Stimulated activated CD4-positive, alpha-beta T cell treated with anti-CD3 and anti-CD28 coated beads, Interleukin-1b, Interleukin-23, amount 100 ng/mL, for 4 hours (primary cell): Measurements from ENCODE around the gene HSF2BP.
"Not testable (repeated sequence)": the region's sequence is repeated elsewhere in the genome, so short reads cannot be mapped to it uniquely, and the experiment has no call there.

ENCODE experiments used
- DNase-seq, 2 donors: peaks; one replicate each; pipeline ENCODE4 v3.0.0-alpha.2; 2020; ENCODE audit warnings: low read depth in 2 of 2

HSF2BP gene

GRCh38 chr21:43651926-43652325 lies 7.4 kb downstream of the HSF2BP start:
- not testable (repeated sequence) for DNase-seq

GRCh38 chr21:43648171-43648570 lies 11.1 kb downstream of the HSF2BP start:
- no peak for DNase-seq

- DNase-seq, result peak; percentile 78 to 83
Observed at GRCh38 chr21:43646550-43647260, 12.6 kb downstream of the HSF2BP start.

GRCh38 chr21:43645976-43646375 lies 13.3 kb downstream of the HSF2BP start:
- no peak for DNase-seq

- DNase-seq, result no peak
Observed at GRCh38 chr21:43645136-43645891, 14.0 kb downstream of the HSF2BP start.

GRCh38 chr21:43644609-43645008 lies 14.7 kb downstream of the HSF2BP start:
- no peak for DNase-seq

- DNase-seq, result no peak
Observed at GRCh38 chr21:43644071-43644470, 15.2 kb downstream of the HSF2BP start.

GRCh38 chr21:43643193-43643592 lies 16.1 kb downstream of the HSF2BP start:
- DNase-seq, result no peak

- no peak for DNase-seq
Observed at GRCh38 chr21:43640400-43640799, 18.9 kb downstream of the HSF2BP start.

- no peak for DNase-seq
Observed at GRCh38 chr21:43639470-43640353, 19.6 kb downstream of the HSF2BP start.

GRCh38 chr21:43637530-43638158 lies 21.6 kb downstream of the HSF2BP start:
- DNase-seq, result no peak

GRCh38 chr21:43635436-43635835 lies 23.9 kb downstream of the HSF2BP start:
- no peak for DNase-seq

- DNase-seq, result no peak
Observed at GRCh38 chr21:43634618-43635017, 24.7 kb downstream of the HSF2BP start.

- DNase-seq, result no peak
Observed at GRCh38 chr21:43632373-43632905, 26.8 kb downstream of the HSF2BP start.

GRCh38 chr21:43631411-43632107 lies 27.7 kb downstream of the HSF2BP start:
- no peak for DNase-seq

- no peak for DNase-seq
Observed at GRCh38 chr21:43627527-43627926, 31.8 kb downstream of the HSF2BP start.

GRCh38 chr21:43626390-43626789 lies 32.9 kb downstream of the HSF2BP start:
- DNase-seq, result no peak

GRCh38 chr21:43624339-43624738 lies 34.9 kb downstream of the HSF2BP start:
- no peak for DNase-seq

- no peak for DNase-seq
Observed at GRCh38 chr21:43623588-43623987, 35.7 kb downstream of the HSF2BP start.

GRCh38 chr21:43622796-43623195 lies 36.5 kb downstream of the HSF2BP start:
- DNase-seq, result no peak

GRCh38 chr21:43619856-43620255 lies 39.4 kb downstream of the HSF2BP start:
- DNase-seq, result no peak
